ENCODE measurements around the gene SPON2.

SPON2 gene

GRCh38 chr4:1172228-1172851 is at the start of gene SPON2:
TSS of gene SPON2 (minus strand) at chr4:1172583.
- no peak for DNase-seq

- no peak for DNase-seq
These were observed 48.9 kb upstream of the SPON2 start for GRCh38 chr4:1221155-1221870.

- no peak for DNase-seq
These were observed 48.2 kb upstream of the SPON2 start for GRCh38 chr4:1220566-1220965.

DNA sequence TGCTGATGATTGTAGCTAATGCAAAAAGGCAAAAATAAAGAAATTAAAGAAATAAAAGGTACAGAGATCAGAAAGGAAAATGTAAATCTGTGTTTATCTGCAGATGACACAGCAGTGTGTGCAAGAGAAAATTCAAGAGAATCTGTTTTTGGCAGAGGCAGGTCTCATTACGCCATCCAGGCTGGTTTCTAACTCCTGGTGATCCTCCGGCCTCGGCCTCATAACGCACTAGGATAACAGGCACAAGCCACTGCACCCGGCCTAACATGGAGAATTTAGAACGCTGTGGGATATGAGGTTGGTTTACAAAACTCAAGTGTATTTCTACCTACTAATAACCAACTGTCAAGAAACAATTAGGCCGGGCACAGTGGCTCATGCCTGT is 47.2 kb upstream of the SPON2 start:
- DNase-seq = no peak

- DNase-seq = no peak
These were observed 46.5 kb upstream of the SPON2 start for GRCh38 chr4:1218634-1219565.

GRCh38 chr4:1217366-1217765 is 45.0 kb upstream of the SPON2 start:
- DNase-seq = no peak

DNA sequence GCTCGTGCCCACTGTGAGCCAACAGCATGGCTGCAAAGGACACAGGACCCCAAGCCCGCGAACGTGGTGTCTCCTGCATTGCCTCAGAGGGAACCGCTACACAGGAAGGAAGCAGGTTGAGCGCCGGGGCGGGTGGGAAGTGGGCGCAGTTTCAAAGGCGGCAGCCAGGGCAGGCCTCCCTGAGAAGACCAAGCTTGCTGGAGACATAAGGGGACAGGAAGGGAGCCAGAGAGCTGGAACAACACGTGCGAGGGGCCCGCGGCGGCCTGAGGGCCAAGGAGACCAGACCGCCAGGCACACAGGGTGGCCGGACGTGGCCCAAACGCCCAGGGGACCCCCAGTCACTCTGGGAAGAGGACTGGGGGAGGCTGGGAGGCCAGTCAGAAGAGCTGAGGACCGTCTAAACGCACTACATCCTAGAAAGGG is 44.5 kb upstream of the SPON2 start:
- no peak for DNase-seq

GRCh38 chr4:1216076-1216614 is 43.8 kb upstream of the SPON2 start:
- no peak for DNase-seq

DNA sequence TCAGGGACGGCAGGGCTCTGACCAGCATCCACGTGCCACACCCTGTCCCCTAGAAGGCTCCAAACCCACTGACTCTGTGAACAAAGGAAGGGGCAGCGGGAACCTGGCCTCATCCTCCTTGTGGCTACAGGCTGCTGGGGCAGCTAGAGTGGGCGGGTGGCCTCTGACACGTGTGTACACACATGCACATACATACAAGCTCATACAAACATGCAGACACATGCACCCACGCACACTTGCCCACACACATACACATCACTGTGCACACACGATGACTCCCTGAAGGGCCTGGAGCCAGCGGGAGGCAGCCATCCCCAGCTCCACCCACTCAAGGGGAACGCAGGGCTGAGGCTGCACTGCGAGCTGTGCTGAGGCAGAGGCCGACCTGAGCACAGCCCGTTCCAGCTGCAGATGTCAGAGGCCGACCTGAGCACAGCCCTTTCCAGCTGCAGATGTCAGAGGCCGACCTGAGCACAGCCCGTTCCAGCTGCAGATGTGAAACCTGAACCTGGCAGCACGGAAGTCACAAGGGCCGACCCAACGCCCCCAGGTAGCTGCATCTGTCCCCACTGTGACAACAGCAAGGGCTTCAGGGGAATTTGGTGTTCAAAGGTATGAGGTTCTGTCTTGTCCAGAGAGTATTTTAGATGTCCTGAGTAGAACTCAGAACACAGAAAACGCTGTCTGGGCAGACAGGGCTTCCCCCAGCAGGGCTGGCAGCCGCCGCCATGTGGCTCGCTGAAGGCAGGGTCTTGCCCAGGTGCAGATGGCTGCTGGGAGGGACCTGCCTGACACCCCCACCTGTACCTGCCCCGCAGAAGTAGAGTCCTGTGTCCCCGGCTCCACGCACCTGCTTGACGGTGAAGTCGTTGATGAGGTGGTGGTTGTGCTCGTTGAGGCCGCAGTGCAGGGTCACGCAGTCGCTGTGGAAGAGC is 43.0 kb upstream of the SPON2 start:
- DNase-seq = no peak

- DNase-seq = no peak
These were observed 42.0 kb upstream of the SPON2 start for GRCh38 chr4:1214101-1215095.

- no peak for DNase-seq
These were observed 41.1 kb upstream of the SPON2 start for GRCh38 chr4:1213336-1213995.

DNA sequence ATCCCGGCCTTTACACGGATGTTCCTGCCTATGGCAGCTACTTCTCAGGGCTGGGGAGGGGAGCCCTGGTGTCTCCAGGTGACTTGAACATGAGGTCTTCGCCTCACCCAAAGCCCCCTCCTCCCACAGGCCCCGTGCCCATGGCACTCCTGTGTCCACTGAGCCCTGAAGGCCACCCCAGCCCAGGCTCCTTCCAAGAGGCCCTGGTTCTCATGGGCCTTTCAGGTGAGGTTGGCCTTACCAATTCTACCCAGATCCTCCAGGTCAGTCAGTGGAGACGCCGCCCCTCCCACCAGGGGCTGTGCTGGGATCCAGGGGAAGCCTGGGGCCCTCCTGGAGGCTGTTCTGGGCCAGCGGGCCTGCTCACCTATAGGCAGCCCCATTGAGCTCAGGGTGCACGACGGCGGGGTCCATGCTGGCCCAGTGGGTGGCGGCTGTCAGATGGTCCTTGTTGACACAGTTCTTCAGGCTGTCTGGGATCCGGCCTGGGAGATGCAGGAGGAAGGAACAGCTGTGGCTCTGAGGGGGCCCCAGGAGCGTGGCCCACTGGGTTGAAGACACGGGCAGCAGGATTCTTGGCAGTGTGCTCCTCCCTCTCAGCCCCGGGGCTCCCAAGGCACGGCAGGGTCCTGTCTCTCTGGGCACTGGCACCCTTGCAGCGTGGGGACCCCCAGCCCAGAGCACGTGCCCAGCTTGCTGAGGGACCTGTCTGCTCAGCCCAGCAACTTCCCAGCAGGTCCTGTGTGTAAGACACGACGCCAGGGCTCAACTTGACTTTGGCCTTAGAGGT is 40.4 kb upstream of the SPON2 start:
- no peak for DNase-seq

DNA sequence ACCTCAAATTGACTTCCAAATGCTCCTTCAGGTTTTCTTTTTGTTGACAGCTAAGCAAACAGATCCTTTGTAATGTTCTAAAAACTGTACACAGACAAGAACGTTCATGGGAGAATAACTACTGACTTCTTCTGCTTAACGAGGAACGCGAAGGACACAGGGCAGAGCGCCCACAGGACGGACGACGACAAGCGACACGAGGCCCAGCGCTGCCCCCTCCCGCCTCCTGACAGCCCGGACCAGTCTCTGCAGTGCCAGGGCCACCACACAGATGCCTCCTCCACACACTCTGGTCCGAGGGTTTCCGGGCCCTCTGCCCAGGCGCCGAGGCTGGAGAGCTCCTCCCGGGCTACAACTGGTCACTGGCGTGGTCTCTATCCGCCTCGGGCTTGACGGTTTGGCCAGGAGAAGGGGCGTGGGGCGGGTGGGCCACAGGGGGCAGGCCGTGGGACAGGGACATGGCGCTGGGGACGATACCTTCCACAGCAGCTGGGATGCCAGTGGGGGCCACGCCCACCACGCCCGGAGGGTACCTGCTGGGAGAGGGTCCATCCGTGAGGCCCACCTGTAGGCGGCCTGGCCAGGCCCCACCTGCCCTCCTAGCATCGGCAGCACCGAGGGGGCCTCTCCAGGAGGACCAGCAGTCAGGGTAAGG is 39.6 kb upstream of the SPON2 start:
- DNase-seq = no peak

DNA sequence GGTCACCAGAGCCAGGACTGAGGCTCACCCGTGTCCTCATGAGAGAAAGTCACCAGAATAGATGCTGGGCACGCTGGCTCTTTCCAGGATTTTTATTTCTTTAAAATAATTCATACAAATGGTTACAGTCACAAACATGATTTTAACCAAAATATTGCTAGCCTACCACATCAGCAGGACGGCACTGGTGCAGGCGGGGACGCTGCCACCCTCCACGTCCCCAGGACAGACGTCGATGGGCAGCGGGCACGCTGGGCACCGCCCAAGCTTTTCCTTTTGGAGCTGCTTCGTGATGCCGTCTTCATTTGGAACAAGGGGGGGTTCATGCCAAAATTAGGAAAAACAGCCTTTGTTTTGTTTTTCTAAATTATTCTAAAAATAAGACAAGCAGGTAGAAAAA is 39.0 kb upstream of the SPON2 start:
- no peak for DNase-seq

DNA sequence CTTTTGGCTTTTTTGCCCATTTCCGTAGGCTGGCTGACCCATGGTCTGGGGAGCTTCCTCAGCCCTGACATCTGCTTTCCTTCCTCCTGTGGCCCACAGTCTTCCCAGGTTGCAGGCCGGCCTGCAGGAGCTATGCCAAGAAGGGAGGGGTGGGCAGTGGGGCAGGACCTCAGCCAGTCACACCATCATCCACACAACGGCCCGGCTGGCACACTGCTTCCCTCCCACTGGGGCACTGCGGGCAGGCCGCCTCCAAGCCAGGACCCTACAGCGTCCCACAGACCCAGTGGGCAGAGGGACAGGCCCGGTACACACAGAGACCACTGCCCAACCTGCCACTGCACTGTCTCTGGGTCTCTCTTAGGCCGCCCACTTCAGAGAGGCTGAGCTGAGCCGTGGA is 38.6 kb upstream of the SPON2 start:
- no peak for DNase-seq

DNA sequence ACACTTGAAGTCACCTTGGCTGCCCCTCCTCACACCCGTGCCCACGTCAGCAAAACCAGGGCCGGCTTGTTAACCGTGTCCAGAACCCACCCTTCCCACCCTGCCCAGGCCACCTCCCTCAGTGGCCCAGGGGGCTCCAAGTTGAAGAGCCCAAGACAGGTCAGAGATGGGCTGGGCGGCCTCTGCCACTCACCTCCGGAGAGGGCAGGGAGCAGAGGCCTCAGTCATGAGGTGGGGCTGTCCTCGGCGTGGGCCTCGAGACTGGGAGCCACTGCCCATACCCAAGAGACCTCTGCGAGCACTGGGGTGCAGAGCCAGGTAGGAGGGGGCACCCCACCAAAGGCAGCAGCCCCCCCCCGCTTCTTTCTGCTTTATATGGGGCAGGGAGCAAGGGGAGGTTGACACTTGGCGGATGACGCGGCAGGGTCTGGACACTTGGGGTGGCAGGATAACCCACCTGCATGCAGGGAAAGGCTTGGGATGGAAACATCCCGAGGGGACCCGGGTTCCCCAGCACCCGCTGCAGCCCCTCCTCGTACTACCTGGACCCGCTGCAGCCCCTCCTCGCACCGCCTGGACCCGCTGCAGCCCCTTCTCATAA is 38.0 kb upstream of the SPON2 start:
- DNase-seq = no peak

DNA sequence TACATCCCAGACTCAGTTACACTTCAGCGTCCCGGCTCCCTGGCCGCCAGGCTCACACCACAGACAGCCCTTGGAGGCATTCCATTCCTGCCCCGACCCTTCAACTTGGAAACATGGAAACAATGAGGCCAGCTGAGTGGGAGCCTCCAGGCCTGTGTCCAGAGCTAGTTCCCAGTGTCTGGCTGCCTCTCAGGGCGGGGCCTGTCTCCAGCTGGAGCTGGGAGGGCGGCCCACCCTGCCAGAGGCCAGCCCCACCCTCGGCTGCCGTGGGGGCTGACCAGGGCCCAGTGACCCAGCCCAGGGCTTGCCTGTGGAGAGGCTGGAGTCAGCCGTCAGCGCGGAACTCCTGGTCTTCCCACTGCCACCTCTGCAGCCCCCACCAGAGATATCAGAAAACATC is 37.4 kb upstream of the SPON2 start:
- no peak for DNase-seq

DNA sequence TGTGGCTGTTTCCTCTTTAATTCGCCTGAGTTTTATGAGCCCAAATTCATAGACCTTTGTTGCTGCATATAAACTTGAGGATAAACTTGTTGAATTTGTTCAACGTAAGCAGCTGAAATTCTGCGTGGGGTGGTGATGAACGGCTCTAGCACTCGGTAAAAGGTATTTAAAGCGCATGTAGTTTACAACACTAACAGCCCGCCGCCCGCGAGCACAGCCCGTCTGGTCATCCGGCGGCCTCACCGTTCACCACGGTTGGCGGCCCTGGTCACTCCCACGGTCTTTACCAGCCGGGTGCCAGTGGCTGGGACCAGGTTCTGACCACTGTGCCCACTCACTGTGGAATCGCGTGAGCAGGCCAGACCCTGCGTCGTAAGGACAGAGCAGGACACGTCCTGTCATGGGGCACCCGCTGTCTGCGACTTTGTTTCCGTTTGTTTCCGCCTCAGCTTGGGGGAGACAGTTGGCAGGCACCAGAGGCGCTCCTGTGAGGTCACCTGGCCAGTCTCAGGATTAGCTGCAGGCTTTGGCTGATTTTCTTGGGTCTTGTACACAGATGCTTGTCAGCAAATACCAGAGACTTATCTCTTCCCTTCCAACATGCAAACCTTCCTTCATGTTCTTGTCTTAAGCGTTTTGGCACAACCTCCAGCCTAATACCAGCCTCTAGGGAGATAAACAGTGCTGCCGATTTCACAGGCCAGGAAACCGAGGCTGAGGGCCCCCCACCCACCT is 36.8 kb upstream of the SPON2 start:
- DNase-seq = no peak
